DND-41 (cell line): ENCODE results near the gene AANAT.

ENCODE experiments used
- ATAC-seq: fragments of 200-7000 bp; cut with Tn5 transposase; 3 replicates; pipeline ENCODE4 v1.9.1; 2021; ENCODE audit warnings: low read depth; ENCODE audit not compliant: insufficient read depth
- DNase-seq: peaks from one replicate; pipeline ENCODE4 v3.0.0-alpha.2; 2020
- H2AFZ ChIP-seq: 2 replicates; pipeline ENCODE4 v1.6.0; 2012; ENCODE audit warnings: low read depth, low read length
- H3K27ac ChIP-seq: 2 replicates; pipeline ENCODE4 v1.5.1; 2012; ENCODE audit warnings: low read length, inconsistent platforms
- H3K27me3 ChIP-seq: fragments of 200-600 bp; sonication (generic); 2 replicates; pipeline ENCODE4 v1.6.0; 2012; ENCODE audit warnings: low read length, mild to moderate bottlenecking, inconsistent platforms; ENCODE audit not compliant: insufficient read depth, poor library complexity
- H3K36me3 ChIP-seq: 2 replicates; pipeline ENCODE4 v1.5.1; 2012; ENCODE audit warnings: low read length, inconsistent platforms; ENCODE audit not compliant: insufficient read depth
- H3K4me1 ChIP-seq: 2 replicates; pipeline ENCODE4 v1.5.1; 2012; ENCODE audit warnings: mild to moderate bottlenecking, low read length; ENCODE audit not compliant: insufficient read depth
- H3K4me2 ChIP-seq: 2 replicates; pipeline ENCODE4 v1.6.0; 2012; ENCODE audit warnings: mild to moderate bottlenecking, moderate library complexity, low read length, inconsistent platforms; ENCODE audit not compliant: insufficient read depth
- H3K4me3 ChIP-seq, 2 experiments: fragments of 200-600 bp in 1 of 2; shearing (Covaris generic) in 1 of 2; 2 replicates each; pipeline ENCODE4 v1.5.1; 2012 to 2016; ENCODE audit warnings: inconsistent platforms in 2 of 2, low read length in 2 of 2, mild to moderate bottlenecking in 2 of 2, low read depth in 1 of 2, moderate library complexity in 1 of 2
- H3K79me2 ChIP-seq: 2 replicates; pipeline ENCODE4 v1.6.0; 2012; ENCODE audit warnings: low read length, inconsistent platforms; ENCODE audit not compliant: insufficient read depth
- H3K9ac ChIP-seq: 2 replicates; pipeline ENCODE4 v1.6.0; 2012; ENCODE audit warnings: low read depth, mild to moderate bottlenecking, inconsistent platforms, low read length, moderate library complexity
- H3K9me3 ChIP-seq: 2 replicates; pipeline ENCODE4 v1.5.1; 2012; ENCODE audit warnings: low read length, moderate library complexity, mild to moderate bottlenecking, inconsistent platforms; ENCODE audit not compliant: insufficient read depth, severe bottlenecking
- H4K20me1 ChIP-seq: 2 replicates; pipeline ENCODE4 v1.6.0; 2012; ENCODE audit warnings: low read length; ENCODE audit not compliant: insufficient read depth
- EZH2 ChIP-seq: IDR thresholded peaks from 3 replicates; pipeline ENCODE4 v1.6.1; 2012; ENCODE audit warnings: borderline replicate concordance, low read depth, mild to moderate bottlenecking, moderate library complexity, low read length, inconsistent platforms; ENCODE audit not compliant: severe bottlenecking
- TF ChIP-seq, protein P1 (sequence below): IDR thresholded peaks from 2 replicates; pipeline ENCODE4 v1.5.1; 2012; ENCODE audit warnings: borderline replicate concordance, low read length, moderate library complexity, mild to moderate bottlenecking; ENCODE audit not compliant: poor library complexity, severe bottlenecking; ENCODE audit errors: extremely low read depth

Gene AANAT

GRCh38 chr17:76469076-76469990, 1.9 kb downstream of the AANAT start:
- no peak for ATAC-seq
- Histone ChIP-seq H3K9me3 (no peaks in the 10 kb centered on the region), H3K36me3 (no peaks in the 10 kb centered on the region), H3K4me2 (no peak overlapping the region), H3K27ac (no peak overlapping the region), H2AFZ (no peak overlapping the region), H3K4me1 (no peaks in the 10 kb centered on the region), H3K79me2 (no peaks in the 10 kb centered on the region), H3K9ac (no peak overlapping the region), H3K4me3 (no peak overlapping the region), H3K27me3 (no peaks in the 10 kb centered on the region), H4K20me1 (no peaks in the 10 kb centered on the region; the same call in 1 of the 2 replicates)
- DNase-seq = no peak
- TF ChIP-seq EZH2 = no peak
- TF ChIP-seq, protein P1, sequence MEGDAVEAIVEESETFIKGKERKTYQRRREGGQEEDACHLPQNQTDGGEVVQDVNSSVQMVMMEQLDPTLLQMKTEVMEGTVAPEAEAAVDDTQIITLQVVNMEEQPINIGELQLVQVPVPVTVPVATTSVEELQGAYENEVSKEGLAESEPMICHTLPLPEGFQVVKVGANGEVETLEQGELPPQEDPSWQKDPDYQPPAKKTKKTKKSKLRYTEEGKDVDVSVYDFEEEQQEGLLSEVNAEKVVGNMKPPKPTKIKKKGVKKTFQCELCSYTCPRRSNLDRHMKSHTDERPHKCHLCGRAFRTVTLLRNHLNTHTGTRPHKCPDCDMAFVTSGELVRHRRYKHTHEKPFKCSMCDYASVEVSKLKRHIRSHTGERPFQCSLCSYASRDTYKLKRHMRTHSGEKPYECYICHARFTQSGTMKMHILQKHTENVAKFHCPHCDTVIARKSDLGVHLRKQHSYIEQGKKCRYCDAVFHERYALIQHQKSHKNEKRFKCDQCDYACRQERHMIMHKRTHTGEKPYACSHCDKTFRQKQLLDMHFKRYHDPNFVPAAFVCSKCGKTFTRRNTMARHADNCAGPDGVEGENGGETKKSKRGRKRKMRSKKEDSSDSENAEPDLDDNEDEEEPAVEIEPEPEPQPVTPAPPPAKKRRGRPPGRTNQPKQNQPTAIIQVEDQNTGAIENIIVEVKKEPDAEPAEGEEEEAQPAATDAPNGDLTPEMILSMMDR = no peak

GRCh38 chr17:76469991-76470739, 2.8 kb downstream of the AANAT start:
- H3K4me3 ChIP-seq = no peak overlapping the region
- no peaks in the 10 kb centered on the region for H3K4me1 ChIP-seq
- H4K20me1 ChIP-seq = no peaks in the 10 kb centered on the region; the same call in 1 of the 2 replicates
- H3K27ac ChIP-seq = no peak overlapping the region
- H3K9ac ChIP-seq = no peak overlapping the region
- DNase-seq (no peak), ATAC-seq (no peak)
- no peak overlapping the region for H2AFZ ChIP-seq
- TF ChIP-seq, protein P1 = no peak
- TF ChIP-seq EZH2 = no peak
- no peaks in the 10 kb centered on the region for H3K27me3 ChIP-seq
- no peaks in the 10 kb centered on the region for H3K9me3 ChIP-seq
- no peak overlapping the region for H3K4me2 ChIP-seq
- no peaks in the 10 kb centered on the region for H3K79me2 ChIP-seq
- H3K36me3 ChIP-seq = no peaks in the 10 kb centered on the region

DNA sequence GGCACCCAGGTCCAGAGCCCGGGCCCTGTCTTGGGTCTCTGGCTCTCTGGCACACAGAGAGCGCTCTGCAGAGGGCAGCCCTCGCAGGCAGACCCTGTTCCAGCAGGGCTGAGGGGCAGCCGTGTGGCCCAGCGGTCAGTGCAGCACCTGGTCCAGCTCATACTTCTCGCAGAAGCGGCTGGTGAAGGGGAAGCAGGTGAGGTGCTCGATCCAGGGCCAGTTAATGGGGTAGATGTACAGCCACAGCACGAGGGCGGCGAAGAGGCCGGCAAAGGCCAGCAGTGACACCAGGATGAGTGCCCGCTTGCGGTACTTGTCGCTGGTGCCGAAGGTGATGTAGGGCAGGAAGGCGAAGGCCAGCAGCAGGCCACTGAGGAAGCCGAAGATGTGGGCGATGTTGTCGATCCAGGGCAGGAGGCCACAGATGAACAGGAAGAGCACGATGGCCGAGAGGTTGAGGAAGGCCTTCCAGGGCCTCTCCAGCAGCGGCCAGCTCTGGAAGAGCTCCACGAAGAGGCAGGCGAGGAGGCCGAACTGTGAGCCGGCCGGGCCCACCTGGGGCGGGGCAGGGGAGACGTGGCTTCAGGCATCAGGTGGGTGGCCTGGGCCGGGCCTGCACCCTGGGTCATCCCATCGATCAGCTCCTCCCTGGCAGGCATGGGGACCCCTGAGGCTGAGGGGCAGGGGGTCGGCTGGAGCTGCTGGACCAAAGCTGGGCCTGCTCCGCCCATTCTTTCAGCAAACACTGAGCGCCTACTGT, 4.3 kb downstream of the AANAT start:
- no peaks in the 10 kb centered on the region for H3K36me3 ChIP-seq
- H3K27me3 ChIP-seq = no peaks in the 10 kb centered on the region
- H3K4me1 ChIP-seq = no peaks in the 10 kb centered on the region
- H3K9me3 ChIP-seq = no peaks in the 10 kb centered on the region
- H3K79me2 ChIP-seq = no peaks in the 10 kb centered on the region
- H3K4me2 ChIP-seq = no peak overlapping the region
- no peak for TF ChIP-seq EZH2
- TF ChIP-seq, protein P1 = no peak
- no peak overlapping the region for H2AFZ ChIP-seq
- no peak for DNase-seq
- H3K4me3 ChIP-seq = no peak overlapping the region
- H3K27ac ChIP-seq = no peak overlapping the region
- no peak overlapping the region for H3K9ac ChIP-seq
- H4K20me1 ChIP-seq = no peaks in the 10 kb centered on the region; the same call in 1 of the 2 replicates
- ATAC-seq = no peak
